Measurements from ENCODE around the gene GULP1. TPM values are rescaled to one million over a fixed set of nuclear protein-coding genes. Genes with fewer than 3 reads are reported as not detected.

The GULP1 gene
- total and polyA plus RNA-seq, 11 donors = 1.1 to 8.3 (median 4.7) TPM

DNA sequence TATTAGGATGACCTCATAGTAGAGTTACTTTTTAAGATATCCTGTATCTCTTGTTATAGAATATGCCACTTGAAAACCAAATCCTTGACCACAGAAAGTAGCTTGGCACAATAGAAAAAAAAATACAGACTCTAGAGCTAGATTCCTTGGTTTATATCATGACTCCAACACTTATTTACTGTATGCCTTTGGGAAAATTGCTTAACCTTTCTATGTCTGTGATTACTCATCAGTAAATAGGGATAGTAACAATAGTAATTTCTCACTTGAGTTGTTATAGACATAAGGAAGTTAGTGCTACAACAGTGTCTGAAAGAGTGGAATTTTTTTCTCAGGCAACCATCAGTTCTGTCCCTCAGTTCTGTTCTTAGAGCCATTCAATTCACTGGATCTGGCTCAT lies 193.8 kb downstream of the GULP1 start:
- no peak overlapping the region for H3K4me3 ChIP-seq
- no peaks in the 10 kb centered on the region for H3K4me1 ChIP-seq
- no peaks in the 10 kb centered on the region for H3K36me3 ChIP-seq
- no peaks in the 10 kb centered on the region for H3K27me3 ChIP-seq
- ATAC-seq = no peak
- no peak overlapping the region for H3K27ac ChIP-seq
- intact Hi-C loops (cut with DNase I) = no loop called here
- H3K9me3 ChIP-seq = no peaks in the 10 kb centered on the region
- TF ChIP-seq POLR2A (IDR thresholded peaks at IDR 0.05) = no peak
- TF ChIP-seq, protein P1, sequence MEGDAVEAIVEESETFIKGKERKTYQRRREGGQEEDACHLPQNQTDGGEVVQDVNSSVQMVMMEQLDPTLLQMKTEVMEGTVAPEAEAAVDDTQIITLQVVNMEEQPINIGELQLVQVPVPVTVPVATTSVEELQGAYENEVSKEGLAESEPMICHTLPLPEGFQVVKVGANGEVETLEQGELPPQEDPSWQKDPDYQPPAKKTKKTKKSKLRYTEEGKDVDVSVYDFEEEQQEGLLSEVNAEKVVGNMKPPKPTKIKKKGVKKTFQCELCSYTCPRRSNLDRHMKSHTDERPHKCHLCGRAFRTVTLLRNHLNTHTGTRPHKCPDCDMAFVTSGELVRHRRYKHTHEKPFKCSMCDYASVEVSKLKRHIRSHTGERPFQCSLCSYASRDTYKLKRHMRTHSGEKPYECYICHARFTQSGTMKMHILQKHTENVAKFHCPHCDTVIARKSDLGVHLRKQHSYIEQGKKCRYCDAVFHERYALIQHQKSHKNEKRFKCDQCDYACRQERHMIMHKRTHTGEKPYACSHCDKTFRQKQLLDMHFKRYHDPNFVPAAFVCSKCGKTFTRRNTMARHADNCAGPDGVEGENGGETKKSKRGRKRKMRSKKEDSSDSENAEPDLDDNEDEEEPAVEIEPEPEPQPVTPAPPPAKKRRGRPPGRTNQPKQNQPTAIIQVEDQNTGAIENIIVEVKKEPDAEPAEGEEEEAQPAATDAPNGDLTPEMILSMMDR (IDR thresholded peaks at IDR 0.05) = no peak
- no peak for DNase-seq

DNA sequence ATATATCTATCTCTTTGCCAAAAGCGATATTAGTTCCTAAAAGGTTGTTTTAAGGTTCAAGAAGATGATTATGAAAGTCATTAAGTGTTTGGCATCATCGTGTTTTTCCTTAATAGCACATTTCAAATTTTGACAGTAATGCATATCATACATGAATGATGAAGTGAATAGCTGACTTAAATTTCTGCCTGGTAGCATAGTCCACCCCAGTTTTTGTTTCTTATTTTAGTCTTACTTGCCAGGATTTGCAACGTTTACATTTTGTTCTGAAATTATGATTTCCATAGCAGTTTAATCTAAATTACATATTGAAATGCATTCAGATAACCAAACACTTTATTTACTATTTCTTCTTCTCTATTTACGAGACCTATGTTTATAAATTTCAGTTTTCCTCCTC lies 201.1 kb downstream of the GULP1 start:
- no peaks in the 10 kb centered on the region for H3K9me3 ChIP-seq
- H3K4me3 ChIP-seq = no peak overlapping the region
- intact Hi-C loops (cut with DNase I) = no loop called here
- H3K27me3 ChIP-seq = no peaks in the 10 kb centered on the region
- no peak overlapping the region for H3K27ac ChIP-seq
- no peak for DNase-seq
- 91 to 96% (median 94%) methylated on average over 4 of the region's 4 CpGs for WGBS, 4 donors
- H3K4me1 ChIP-seq = peaks cover 0 to 2% (median 0%) of the 10 kb centered on the region in 12 donors
- no peaks in the 10 kb centered on the region for H3K36me3 ChIP-seq
- no peak for TF ChIP-seq POLR2A (IDR thresholded peaks at IDR 0.05)
- TF ChIP-seq, protein P1 (IDR thresholded peaks at IDR 0.05) = no peak
- ATAC-seq = no peak

DNA sequence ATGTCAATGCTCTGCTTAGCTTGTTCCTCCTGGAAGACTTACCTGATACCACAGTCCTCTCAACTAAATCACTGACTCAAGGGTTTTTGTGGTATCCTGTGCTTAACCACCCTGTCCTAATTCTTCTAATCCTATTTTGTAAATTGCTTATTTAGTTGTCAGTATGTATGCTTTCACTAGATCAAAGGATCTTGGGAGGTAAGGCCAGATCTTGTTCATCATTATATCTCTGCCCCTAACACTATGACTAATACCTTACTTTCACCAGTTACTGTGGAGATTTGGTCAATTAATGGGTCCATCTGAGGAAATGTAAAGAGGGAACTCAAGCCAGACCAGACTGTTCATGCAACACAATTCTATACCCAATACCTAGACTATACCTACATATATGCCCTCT lies 203.2 kb downstream of the GULP1 start:
- no peaks in the 10 kb centered on the region for H3K9me3 ChIP-seq

DNA sequence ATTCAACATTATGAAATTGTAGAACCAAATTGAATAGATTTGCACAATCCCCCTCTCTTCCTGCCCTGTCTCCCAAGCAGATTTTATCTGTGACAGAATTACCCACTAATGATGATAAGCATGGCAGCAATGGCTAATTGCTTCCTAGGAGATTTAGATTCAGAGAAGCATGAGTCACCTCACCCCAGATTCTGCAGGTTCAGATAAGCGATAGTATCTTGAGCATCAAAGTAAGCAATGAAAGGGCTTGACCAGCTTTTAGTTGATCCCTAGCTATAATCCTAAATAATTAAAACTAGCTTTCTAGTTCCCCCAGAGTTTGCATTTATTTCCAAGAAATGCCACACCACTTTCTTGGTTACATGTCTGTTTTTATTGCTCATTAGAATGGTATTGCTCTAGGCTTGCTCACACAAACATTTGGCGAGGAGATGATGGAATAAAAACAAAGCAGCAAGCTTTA lies 204.3 kb downstream of the GULP1 start:
- Histone ChIP-seq H3K4me3 (no peak overlapping the region), H3K27ac (no peak overlapping the region), H3K36me3 (no peaks in the 10 kb centered on the region), H3K4me1 (peaks cover 0 to 2% (median 0%) of the 10 kb centered on the region in 12 donors), H3K27me3 (no peaks in the 10 kb centered on the region), H3K9me3 (no peaks in the 10 kb centered on the region)
- intact Hi-C loops (cut with DNase I) = no loop called here
- ATAC-seq = no peak
- DNase-seq = no peak
- WGBS, 4 donors = 81 to 85% (median 82%) methylated on average over 2 of the region's 2 CpGs
- TF ChIP-seq POLR2A (IDR thresholded peaks at IDR 0.05) = no peak
- TF ChIP-seq, protein P1 (IDR thresholded peaks at IDR 0.05) = no peak

More for the DNA sequence above, 203.2 kb downstream of the GULP1 start:
- intact Hi-C loops (cut with DNase I) = no loop called here
- H3K36me3 ChIP-seq = no peaks in the 10 kb centered on the region
- ATAC-seq (no peak), DNase-seq (no peak)
- H3K27me3 ChIP-seq = no peaks in the 10 kb centered on the region
- H3K27ac ChIP-seq = no peak overlapping the region
- no peak for TF ChIP-seq POLR2A (IDR thresholded peaks at IDR 0.05)
- peaks cover 0 to 2% (median 0%) of the 10 kb centered on the region in 12 donors for H3K4me1 ChIP-seq
- H3K4me3 ChIP-seq = no peak overlapping the region

DNA sequence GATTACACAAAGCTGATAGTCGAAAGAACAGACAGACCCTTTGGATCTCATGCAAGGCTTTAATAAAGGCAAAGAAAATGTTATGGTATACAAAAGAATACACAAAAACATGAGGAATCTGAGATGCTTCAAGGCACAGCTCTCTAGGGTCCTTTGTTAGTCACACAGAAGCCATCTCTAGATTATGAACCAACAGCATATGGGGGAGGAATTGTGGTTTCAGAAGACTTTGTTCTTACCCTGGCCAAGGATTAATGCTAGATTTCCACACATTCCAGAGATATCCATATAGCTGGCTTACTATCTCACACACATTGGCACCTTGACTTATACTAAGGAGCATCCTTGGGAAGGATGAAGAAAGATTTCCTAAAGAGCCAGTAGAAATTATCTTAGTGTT lies 206.1 kb downstream of the GULP1 start:
- TF ChIP-seq, protein P1 (IDR thresholded peaks at IDR 0.05) = no peak
- TF ChIP-seq POLR2A (IDR thresholded peaks at IDR 0.05) = no peak
- Histone ChIP-seq H3K27ac (no peak overlapping the region), H3K4me1 (peaks cover 0 to 2% (median 0%) of the 10 kb centered on the region in 12 donors), H3K9me3 (no peaks in the 10 kb centered on the region), H3K36me3 (no peaks in the 10 kb centered on the region), H3K27me3 (no peaks in the 10 kb centered on the region), H3K4me3 (no peak overlapping the region)
- intact Hi-C loops (cut with DNase I) = no loop called here
- WGBS, 4 donors = 87 to 94% (median 91%) methylated on average over 1 of the region's 1 CpG
- no peak for DNase-seq
- ATAC-seq = no peak
